ENCODE measurements around the gene GOLGA6D.
"Not testable (repeated sequence)": the region's sequence is repeated elsewhere in the genome, so short reads cannot be mapped to it uniquely, and the experiment has no call there.

GOLGA6D gene

GRCh38 chr15:75282572-75282971, at the start of gene GOLGA6D:
TSS of gene GOLGA6D (plus strand) at chr15:75282835. CDS start at chr15:75282876, 41 bp downstream.
- not testable (repeated sequence) for DNase-seq

GRCh38 chr15:75233504-75234190, 49.0 kb upstream of the GOLGA6D start:
- DNase-seq, result no peak

GRCh38 chr15:75234191-75234810, 48.3 kb upstream of the GOLGA6D start:
- no peak for DNase-seq

GRCh38 chr15:75235051-75235673, 47.5 kb upstream of the GOLGA6D start:
- DNase-seq, result no peak

- no peak for DNase-seq
Measured at GRCh38 chr15:75235760-75236729, 46.6 kb upstream of the GOLGA6D start.

- DNase-seq, result no peak
Measured at GRCh38 chr15:75237316-75237982, 45.2 kb upstream of the GOLGA6D start.

- DNase-seq, result no peak
Measured at GRCh38 chr15:75238150-75238549, 44.5 kb upstream of the GOLGA6D start.

GRCh38 chr15:75245741-75246140, 36.9 kb upstream of the GOLGA6D start:
- DNase-seq, result not testable (repeated sequence)

GRCh38 chr15:75248991-75249390, 33.6 kb upstream of the GOLGA6D start:
- DNase-seq, result not testable (repeated sequence)

- no peak for DNase-seq
Measured at GRCh38 chr15:75249726-75250125, 32.9 kb upstream of the GOLGA6D start.

- not testable (repeated sequence) for DNase-seq
Measured at GRCh38 chr15:75251343-75251742, 31.3 kb upstream of the GOLGA6D start.

- DNase-seq, result not testable (repeated sequence)
Measured at GRCh38 chr15:75252285-75252684, 30.4 kb upstream of the GOLGA6D start.

GRCh38 chr15:75258034-75258433, 24.6 kb upstream of the GOLGA6D start, which contains the start of gene GOLGA6C:
TSS of gene GOLGA6C (plus strand) at chr15:75258334. CDS start at chr15:75258599, 265 bp downstream.
- not testable (repeated sequence) for DNase-seq

- not testable (repeated sequence) for DNase-seq
Measured at GRCh38 chr15:75258620-75259343, 23.9 kb upstream of the GOLGA6D start.

- DNase-seq, result not testable (repeated sequence)
Measured at GRCh38 chr15:75259873-75260272, 22.8 kb upstream of the GOLGA6D start.

- DNase-seq, result not testable (repeated sequence)
Measured at GRCh38 chr15:75273751-75274359, 8.8 kb upstream of the GOLGA6D start.

- peak; percentile 48 for DNase-seq
Measured at GRCh38 chr15:75274509-75275107, 8.0 kb upstream of the GOLGA6D start.

- DNase-seq, result not testable (repeated sequence)
Measured at GRCh38 chr15:75275617-75276016, 7.0 kb upstream of the GOLGA6D start.

GRCh38 chr15:75278497-75278896, 4.1 kb upstream of the GOLGA6D start:
- DNase-seq, result not testable (repeated sequence)

- not testable (repeated sequence) for DNase-seq
Measured at GRCh38 chr15:75284152-75284551, 1.5 kb downstream of the GOLGA6D start.

Measured in CD4-positive, alpha-beta T cell treated with Interferon gamma for 1 hour (primary cell).